ENCODE results near the gene CERS6.
"Not testable (repeated sequence)": the region's sequence is repeated elsewhere in the genome, so short reads cannot be mapped to it uniquely, and the experiment has no call there.

Gene CERS6

DNA sequence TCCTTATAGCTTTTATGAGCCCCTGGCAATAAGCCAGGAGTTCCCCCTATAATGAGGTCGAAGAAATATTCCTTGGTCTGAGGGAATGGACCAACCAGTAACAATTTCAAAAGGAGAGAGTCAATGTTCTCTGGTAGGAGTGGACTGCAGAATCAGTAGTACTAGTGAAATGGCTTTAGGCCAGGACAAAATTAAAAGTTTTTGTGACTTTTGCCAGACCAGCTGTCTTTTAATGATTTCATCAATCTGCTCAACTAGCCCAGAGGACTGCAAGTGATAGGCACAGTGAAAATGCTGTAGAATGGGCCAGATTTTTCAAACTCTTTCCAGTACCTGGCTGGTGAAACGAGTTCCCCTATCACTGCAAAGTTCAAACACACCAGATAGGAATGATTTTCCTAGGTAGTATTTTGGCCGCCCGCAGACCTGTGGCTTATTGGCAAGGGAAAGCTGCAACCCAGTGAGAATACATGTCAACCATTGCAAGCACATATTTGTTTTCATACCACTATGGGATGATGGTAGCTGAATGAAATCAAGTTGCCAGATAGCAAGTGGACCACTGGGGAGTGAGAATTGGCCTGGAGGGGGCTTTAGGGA lies 45.5 kb downstream of the CERS6 start:
- DNase-seq (ENCODE audit: low read depth in 2 of 2) = no peak

DNA sequence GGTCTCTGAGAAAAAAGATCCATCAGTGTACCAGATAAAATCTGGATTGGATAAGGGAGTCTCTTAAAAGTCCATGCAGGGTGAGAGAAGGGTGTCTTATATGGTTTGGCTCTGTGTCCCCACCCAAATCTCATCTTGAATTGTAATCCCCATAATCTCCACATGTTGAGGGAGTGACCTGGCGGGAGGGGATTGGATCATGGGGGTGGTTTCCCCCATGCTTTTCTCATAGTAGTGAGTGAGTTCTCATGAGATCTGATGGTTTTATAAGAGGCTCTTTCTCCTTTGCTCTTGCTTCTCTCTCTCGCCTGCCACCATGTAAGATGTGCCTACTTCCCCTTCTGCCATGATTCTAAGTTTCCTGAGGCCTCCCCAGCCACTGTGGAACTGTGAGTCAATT lies 46.8 kb downstream of the CERS6 start:
- not testable (repeated sequence) for DNase-seq (ENCODE audit: low read depth in 2 of 2)

DNA sequence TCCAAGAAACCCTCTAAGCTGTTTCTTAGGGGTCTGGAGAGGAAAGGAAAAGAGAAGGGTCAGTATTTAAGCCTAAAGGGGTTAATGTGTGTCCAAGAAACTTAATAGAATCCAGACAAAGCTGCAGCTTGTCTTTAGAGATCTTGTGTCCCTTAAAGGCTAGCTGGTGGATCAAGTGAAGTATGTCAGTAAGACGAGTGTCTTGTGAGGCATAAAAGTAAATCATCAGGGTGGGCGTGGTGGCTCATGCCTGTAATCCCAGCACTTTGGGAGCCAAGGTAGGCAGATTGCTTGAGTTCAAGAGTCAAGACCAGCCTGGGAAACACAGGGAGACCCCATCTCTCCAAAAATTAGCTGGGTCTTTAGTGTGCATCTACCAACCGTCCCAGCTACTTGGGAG lies 47.8 kb downstream of the CERS6 start:
- DNase-seq (ENCODE audit: low read depth in 2 of 2) = no peak

DNA sequence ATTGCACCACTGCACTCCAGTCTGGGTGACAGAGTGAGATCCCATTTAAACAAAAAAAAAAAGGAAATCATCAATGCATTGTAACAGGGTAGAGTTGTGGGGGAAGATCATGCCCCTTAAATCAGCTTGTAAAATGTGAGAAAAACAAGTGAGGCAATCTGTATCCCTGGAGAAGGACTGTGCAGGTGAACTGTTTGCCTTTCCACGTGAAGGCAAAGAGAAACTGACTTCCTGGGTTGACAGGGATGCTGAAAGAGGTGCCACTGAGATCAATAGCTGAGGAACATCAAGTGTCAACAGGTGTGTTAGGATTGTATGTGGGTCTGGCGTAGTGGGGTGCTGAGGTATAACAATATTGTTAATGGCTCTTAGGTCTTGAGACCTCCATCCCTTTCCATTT lies 48.3 kb downstream of the CERS6 start:
- no peak for DNase-seq (ENCODE audit: low read depth in 2 of 2)

DNA sequence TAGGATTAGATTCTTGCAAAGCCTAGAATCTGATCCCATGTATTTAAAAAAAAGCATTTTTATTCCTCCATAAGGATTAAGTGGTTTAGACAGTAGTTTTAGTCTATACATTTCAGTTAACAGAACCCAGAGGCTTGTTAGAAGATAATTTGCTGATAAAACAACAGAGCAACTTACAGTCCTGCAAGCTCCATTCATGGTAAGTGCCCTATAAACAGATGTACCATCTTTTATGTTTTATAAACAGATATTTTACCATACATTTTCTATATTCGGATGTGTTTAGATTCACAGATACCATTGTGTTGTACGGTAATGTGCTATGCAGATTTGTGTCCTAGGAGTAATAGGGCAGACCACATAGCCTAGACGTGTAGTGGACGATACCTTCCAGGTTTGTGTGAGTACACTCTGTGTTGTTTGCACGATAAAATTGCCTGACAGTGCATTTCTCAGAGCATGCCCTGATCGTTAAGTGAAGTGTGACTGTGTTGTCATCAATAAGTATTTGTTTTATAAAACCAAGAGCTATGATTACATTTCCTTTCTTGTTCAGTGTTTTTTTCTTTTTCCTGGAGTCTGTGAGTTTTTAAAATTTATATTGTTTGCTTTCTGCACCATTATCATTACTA lies 54.2 kb downstream of the CERS6 start:
- no peak for DNase-seq (ENCODE audit: low read depth in 2 of 2)

DNA sequence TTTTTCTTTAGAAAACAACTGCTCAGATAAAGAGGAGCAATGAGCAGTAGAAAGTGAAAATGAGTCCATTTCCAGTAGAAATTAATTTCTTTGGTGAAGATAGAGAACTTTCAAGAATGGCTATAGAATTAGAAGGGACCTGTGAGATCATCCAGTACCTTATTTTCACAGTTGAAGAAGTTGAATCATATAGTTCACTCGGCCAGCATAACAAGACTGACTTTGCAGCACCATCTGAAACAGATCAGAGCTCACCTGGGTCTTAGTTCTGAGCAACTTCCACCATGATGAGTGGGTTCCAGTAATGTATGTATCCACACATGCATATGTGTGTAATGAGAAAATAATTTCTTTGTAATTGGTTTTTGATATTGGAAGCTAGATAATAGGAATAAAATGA lies 58.6 kb downstream of the CERS6 start:
- DNase-seq (ENCODE audit: low read depth in 2 of 2) = no peak

DNA sequence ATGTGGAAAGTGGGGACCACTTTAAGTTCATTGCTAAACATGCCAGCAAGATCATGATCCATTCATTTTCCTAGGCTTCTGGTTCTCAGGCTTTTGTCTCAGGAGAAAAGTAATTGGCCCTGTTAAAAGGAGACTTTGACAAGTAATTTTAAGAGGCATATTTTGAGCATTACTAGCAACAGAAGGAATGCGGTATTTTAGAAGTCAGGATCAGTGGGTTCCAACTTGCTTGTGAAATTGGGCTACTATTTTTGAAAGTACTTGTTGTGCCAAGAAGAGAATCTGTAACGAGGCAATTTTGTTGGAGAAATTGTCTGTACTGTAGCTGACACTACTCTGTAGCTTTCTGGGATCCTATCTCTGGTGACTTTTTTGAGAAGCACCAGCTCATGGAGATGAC lies 59.4 kb downstream of the CERS6 start:
- DNase-seq (ENCODE audit: low read depth in 2 of 2) = no peak

DNA sequence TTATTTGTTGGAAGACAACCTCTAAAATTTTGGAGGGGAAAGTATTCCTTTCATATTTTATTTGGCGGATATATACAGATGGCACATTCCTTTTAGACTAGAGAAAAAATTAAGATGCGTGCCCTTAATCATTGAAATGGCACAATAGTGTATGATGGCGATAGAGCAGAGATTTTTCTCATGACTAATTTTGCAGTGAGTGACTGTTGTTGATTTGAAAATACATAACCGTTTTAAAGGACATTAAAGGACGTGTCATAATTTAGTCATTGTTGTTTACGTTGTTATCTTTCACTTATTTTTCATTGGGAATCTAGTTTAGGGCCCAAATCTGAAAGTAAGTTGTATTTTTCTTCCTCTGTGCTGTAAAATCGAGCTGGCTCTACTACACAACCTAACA lies 61.7 kb downstream of the CERS6 start:
- no peak for DNase-seq (ENCODE audit: low read depth in 2 of 2)

DNA sequence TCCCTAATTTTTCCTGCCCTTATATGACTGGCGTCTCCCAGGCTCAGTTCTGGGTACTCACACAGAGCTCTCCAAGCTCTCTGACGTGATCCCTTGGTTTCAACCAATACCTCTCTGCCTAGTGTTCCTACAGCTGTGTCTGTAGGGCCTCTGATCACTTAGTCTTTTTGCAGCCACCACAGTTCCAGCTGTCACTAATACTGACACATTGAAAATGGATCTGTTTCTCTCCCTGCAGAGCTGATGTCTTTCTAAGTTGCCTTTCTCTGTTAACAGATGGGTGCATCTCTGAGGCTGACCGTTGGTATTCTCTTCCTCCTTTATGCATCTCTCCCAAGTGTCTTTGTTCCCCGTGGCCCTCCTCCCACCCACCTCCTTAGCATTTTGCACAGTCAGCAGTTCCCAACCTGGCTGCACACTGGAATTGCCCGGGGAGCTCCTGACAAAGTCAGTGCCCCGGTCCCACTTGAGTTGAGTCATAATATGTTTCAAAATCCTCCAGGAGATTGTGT lies 62.5 kb downstream of the CERS6 start:
- no peak for DNase-seq (ENCODE audit: low read depth in 2 of 2)

DNA sequence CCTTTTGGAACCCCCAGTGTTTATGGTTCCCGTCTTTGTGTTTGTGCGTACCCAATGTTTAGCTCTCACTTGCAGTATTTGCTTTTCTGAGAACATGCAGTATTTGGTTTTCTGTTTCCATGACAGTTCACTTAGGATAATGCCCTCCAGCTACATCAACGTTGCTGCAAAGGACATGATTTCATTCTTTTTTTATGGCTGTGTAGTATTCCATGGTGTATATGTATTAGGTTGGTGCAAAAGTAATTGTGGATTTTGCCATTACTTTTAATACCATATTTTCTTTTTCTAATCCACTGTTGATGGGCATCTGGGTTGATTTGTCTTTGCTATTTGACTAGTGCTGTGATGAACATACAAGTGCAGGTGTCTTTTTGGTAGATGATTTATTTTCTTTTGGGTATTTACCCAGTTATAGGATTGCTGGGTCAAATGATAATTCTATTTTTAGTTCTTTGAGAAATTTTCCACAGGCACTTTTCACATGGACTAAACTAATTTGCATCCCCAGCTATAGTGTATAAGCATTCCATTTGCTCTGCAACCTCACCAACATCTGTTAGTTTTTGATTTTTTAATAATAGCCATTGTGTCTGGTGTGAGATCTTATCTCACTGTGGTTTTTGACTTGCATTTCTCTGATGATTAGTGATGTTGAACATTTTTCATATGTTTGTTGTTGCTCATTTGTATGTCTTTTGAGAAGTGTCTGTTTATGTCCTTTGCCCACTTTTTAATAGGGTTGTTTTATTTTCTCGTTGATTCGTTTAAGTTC lies 63.6 kb downstream of the CERS6 start:
- DNase-seq (ENCODE audit: low read depth in 2 of 2) = no peak

DNA sequence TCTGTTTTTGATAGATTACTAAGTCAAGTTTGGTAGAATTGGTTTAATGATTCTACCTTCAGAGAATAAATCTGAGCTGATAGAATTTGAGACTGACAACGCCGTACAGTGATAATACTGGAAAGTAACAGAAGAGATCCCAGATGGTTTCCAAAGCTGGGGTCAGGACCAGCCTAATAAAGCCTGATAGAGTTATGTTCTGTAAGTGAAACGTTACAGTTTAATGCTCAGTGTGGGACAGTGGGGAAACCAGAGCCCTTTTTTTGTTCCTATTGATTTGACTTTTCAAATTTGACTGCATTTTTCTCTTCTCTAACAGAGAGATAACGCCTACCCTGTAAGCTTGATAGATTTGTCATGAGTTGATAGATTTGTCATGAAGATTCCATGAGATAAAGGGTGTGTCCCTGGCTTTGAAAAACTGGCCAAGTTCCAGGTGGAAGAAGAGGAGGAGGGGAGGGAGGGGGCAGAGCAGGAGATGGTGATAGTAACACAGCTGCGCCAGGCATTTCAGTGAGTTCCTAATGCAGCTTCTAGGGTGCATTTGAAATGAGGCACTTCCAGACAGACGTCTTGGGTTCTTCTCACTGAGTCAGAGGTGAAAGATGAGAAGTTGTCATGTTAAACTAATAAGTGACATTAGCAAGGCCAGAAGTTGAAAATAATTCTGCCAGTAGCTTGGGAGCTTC lies 65.1 kb downstream of the CERS6 start:
- no peak for DNase-seq (ENCODE audit: low read depth in 2 of 2)

DNA sequence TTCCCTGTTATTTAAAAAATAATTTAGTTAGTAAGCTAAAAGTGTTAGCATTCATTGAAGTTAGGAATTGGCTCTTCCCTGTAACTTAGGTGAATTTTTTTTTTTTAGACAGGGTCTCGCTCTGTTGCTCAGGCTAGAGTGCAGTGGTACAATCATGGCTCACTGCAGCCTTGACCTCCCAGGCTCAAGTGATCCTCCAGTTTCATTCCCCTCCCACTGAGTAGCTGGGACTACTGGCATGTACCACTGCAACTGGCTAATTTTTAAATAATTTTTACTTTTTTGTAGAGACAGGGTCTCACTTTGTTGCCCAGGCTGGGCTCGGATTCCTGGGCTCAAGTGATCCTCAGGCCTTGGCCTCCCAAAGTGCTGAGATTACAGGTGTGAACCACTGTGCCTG lies 66.4 kb downstream of the CERS6 start:
- no peak for DNase-seq (ENCODE audit: low read depth in 2 of 2)

DNA sequence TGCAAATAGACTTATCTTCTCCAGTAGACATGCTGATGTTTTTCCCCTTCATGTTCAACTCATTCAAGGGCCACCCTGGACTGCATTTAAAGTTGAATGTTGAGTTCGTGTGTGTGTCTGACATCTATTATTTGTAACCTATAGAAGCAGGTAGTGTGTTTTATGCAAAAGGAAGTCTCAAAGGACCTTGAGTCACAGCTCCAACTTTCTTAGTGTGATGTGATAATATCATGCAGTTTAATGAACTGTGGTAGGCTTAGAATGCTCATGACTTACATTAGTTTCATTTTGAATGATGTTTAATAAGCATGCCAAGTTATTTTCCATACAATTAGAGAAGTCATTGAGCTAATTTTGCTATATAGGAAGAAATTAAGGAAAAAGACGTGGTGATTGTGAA lies 67.9 kb downstream of the CERS6 start:
- DNase-seq (ENCODE audit: low read depth in 2 of 2) = no peak

DNA sequence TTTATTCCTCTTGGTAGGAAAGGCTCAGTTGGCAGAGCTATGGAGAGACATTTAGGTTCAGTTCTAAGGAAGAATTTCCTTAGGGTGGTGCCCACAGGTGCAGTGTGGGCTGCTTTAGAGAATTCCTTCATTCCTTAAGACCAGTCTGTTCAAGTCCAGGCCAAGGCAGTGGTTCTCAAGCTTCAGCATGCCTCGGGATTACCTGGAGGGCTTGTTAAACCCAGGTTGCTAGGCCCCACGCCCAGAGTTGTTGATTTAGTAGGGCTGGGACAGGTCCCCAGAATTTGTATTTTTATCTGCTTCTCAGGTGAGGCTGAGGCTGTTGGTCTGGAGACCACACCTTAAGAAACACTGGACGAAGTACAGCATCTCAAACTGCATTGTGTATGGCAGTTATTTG lies 68.9 kb downstream of the CERS6 start:
- DNase-seq (ENCODE audit: low read depth in 2 of 2) = no peak

DNA sequence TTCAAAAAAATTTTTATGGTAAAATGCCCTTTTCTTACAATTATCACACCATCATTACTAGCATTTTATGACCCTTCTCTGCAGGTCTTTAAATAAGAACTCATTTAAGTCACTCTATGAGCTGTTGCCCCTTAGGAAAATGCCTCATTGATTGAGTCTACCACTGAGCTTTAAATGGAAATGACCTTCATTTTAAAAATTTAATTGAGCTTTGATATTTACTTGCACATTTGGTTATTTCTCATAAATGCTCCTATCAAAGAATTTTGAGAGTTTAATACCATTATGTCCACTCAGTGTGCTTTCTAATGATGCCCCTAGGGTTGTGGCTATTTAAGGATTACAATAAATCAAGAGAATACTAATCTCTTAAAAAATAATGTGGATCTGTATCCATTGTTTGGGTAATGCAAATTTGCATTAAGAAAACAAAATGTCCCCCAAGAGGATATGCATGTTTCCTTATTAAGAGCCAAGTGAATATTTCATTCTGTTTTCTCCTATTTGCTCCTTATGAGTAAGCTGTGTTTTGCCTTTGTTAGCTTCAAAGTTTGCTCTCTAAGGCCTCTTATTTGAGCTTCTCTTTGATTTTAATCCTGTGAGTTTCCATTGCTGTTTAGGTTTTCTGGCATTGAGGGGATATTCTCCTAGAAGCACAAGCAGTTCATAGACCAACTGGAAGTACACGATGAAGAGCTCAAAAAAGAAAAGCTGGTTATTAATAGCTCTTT lies 69.8 kb downstream of the CERS6 start:
- DNase-seq (ENCODE audit: low read depth in 2 of 2) = no peak

DNA sequence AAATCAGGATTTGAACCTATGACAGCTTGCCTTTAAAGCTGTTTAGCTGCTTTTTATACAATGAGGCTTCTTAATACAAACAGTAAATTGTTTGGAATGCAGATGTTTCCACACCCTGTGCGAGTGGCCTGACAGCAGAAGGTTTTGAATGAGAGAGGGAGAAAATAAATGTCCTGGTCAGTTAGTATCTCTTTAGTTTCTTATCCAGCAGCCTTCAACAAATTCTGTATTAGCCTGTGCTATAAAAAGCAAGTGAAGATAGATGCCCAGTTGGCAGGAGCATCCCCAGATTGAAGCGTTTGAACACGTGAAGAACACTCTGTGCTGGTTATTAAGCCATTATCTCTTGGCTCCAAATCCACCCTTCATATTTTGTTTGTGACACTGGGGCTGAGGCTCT lies 70.6 kb downstream of the CERS6 start:
- no peak for DNase-seq (ENCODE audit: low read depth in 2 of 2)

DNA sequence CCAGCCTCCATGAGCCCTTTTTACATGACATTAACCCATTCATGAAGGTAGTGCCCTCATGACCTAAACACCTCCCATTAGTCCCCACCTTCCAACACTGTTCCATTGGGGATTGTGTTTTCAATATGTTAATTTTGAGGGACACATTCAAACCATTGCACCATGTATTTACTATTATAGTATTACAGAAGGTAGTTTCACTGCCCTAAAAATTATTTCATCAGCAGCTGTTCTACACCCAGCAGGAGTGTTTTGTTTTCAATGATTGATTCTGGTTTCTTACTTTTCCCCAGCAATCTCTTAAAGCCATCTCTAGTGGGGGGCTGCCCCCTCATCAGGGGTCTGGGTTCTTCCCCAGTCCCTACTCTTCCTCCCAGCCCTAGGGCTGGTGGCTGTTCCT lies 71.9 kb downstream of the CERS6 start:
- no peak for DNase-seq (ENCODE audit: low read depth in 2 of 2)

DNA sequence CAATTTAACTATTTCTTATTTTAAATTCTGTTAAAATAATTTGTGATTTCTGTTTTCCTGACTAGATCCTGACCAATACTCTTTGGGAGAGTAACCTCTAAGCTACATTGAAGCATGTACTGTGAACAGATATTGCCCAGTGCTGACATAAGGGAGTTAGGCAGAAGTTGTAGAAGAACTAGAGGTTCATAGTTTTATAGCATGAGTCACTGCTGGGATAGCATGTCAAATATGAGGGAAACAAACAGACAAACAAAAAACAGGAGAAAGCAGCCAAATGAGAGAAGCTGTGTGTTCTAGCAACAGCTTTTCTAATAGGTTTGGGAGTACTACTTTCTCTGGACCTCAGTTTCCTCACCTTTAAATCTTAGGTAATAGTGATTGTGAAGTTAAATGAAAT lies 72.4 kb downstream of the CERS6 start:
- DNase-seq (ENCODE audit: low read depth in 2 of 2) = no peak

DNA sequence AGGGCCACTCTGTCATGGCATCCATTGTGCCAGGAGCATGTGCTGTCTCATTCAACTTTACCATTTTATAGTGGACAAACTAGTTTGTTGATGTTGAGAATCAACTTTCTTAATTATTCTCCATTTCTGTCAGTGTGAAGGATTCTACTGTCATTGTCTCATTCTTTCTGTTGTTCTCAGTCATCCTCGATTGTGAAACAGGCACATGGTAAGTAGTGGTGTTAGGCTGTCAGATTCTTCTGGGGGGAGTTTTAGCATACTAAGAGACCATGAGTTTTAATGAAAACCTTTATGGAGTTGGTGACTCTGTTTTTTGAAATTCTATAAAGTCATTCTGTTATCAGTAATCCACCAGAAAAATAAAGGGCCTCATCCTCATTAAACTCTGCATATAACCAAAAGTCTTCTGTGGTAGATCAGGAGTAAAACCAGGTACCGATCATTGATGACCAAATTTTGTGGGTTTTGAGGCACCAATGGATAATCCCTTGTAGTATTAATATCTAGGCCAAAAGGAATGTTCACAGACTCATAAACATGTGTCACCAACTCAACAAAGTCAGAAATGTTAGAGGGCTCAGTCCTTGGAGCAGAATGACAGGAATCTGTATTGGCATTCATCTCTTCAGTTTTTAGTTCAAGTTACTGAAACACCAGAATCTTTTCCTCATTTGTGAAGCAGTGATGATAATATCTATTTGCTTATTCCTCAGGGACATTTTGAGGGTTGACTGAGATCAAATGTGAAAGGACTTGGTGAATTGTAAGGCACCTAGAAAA lies 73.2 kb downstream of the CERS6 start:
- no peak for DNase-seq (ENCODE audit: low read depth in 2 of 2)

DNA sequence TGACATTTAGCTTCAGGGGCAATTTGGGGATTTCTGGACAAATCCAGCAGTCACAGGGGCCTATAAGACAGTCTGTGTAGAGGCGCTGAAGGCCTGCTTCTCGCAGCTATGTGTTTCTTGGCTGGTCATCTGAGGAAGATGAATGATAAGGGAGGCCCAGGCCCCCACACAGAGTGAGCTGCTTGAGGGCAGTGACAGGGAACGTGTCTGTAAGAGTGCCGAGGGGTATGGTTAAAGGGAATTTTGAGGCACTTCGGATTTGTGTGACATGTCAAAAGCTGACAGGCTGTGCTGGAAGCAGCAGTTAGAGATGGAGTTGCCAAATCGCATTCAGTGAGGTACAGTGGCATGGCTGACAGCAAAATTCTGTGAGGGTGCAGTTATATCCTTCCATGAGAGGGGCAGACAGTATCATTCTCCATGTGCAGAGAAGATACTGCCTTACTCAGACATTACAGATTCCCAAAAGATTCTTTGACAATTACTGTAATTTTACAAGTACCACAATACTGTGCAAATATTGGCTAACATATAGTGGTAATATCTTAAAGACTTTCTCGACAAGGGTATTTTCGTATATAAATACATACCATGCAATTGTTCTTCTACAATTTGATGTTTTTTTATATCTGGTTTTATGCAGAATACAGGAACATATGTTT lies 74.0 kb downstream of the CERS6 start:
- DNase-seq (ENCODE audit: low read depth in 2 of 2) = no peak

Data from stimulated activated CD4-positive, alpha-beta T cell treated with anti-CD3 and anti-CD28 coated beads, Interleukin-15, amount 100 ng/mL, for 48 hours (primary cell).